HG03175 (cell line): ENCODE data around the gene RBMS3.

Experiments
- ATAC-seq: cut with Tn5 transposase; IDR thresholded peaks from one replicate; pipeline ENCODE4 v1.9.1; 2021; ENCODE audit warnings: mild to moderate bottlenecking, moderate library complexity; ENCODE audit not compliant: unreplicated experiment

The RBMS3 gene

GRCh38 chr3:29701326-29701983, 420.6 kb downstream of the RBMS3 start:
- no peak for ATAC-seq

GRCh38 chr3:29705906-29706844, 425.3 kb downstream of the RBMS3 start:
- no peak for ATAC-seq

- no peak for ATAC-seq
These were observed 428.0 kb downstream of the RBMS3 start for GRCh38 chr3:29708884-29709283.

- ATAC-seq: no peak
These were observed 430.4 kb downstream of the RBMS3 start for GRCh38 chr3:29711255-29711771.

GRCh38 chr3:29716213-29716612, 435.3 kb downstream of the RBMS3 start:
- ATAC-seq: no peak

GRCh38 chr3:29718661-29719065, 437.8 kb downstream of the RBMS3 start:
- ATAC-seq: no peak

- no peak for ATAC-seq
These were observed 439.8 kb downstream of the RBMS3 start for GRCh38 chr3:29720665-29721064.

GRCh38 chr3:29721789-29722188, 440.9 kb downstream of the RBMS3 start:
- no peak for ATAC-seq

- no peak for ATAC-seq
These were observed 450.2 kb downstream of the RBMS3 start for GRCh38 chr3:29731050-29731449.

GRCh38 chr3:29741231-29741630, 460.4 kb downstream of the RBMS3 start:
- no peak for ATAC-seq

GRCh38 chr3:29745232-29745870, 464.5 kb downstream of the RBMS3 start:
- ATAC-seq: no peak

- no peak for ATAC-seq
These were observed 465.4 kb downstream of the RBMS3 start for GRCh38 chr3:29746163-29746760.

GRCh38 chr3:29747991-29748390, 467.1 kb downstream of the RBMS3 start:
- no peak for ATAC-seq

GRCh38 chr3:29751647-29752314, 470.9 kb downstream of the RBMS3 start:
- ATAC-seq: no peak

GRCh38 chr3:29754346-29754745, 473.5 kb downstream of the RBMS3 start:
- no peak for ATAC-seq

- no peak for ATAC-seq
These were observed 474.5 kb downstream of the RBMS3 start for GRCh38 chr3:29755416-29755815.

- no peak for ATAC-seq
These were observed 476.3 kb downstream of the RBMS3 start for GRCh38 chr3:29757054-29757777.

- no peak for ATAC-seq
These were observed 477.2 kb downstream of the RBMS3 start for GRCh38 chr3:29758108-29758433.

GRCh38 chr3:29758434-29759322, 477.8 kb downstream of the RBMS3 start:
- ATAC-seq: no peak
